HG02970 (cell line): Measurements from ENCODE around the gene SLFN12L.
"Not testable (repeated sequence)": the region's sequence is repeated elsewhere in the genome, so short reads cannot be mapped to it uniquely, and the experiment has no call there.

Source experiments
- ATAC-seq: cut with Tn5 transposase; IDR thresholded peaks from one replicate; pipeline ENCODE4 v1.9.1; 2021; ENCODE audit warnings: mild to moderate bottlenecking, moderate library complexity, moderate number of reproducible peaks; ENCODE audit not compliant: unreplicated experiment, low FRiP score

Gene SLFN12L

GRCh38 chr17:35499548-35499947, 37.9 kb downstream of the SLFN12L start:
- no peak for ATAC-seq

- ATAC-seq, result no peak
These were observed 38.9 kb downstream of the SLFN12L start for GRCh38 chr17:35498448-35499178.

GRCh38 chr17:35496451-35497290, 40.8 kb downstream of the SLFN12L start:
- no peak for ATAC-seq

GRCh38 chr17:35493040-35493439, 44.4 kb downstream of the SLFN12L start:
- ATAC-seq, result no peak

- no peak for ATAC-seq
These were observed 46.1 kb downstream of the SLFN12L start for GRCh38 chr17:35491417-35491816.

- no peak for ATAC-seq
These were observed 47.5 kb downstream of the SLFN12L start for GRCh38 chr17:35489944-35490343.

GRCh38 chr17:35488991-35489390, 48.5 kb downstream of the SLFN12L start:
- no peak for ATAC-seq

- no peak for ATAC-seq
These were observed 50.4 kb downstream of the SLFN12L start for GRCh38 chr17:35486920-35487732.

- no peak for ATAC-seq
These were observed 58.2 kb downstream of the SLFN12L start for GRCh38 chr17:35479271-35479670.

GRCh38 chr17:35477248-35477647, 60.2 kb downstream of the SLFN12L start:
- no peak for ATAC-seq

- ATAC-seq, result no peak
These were observed 61.1 kb downstream of the SLFN12L start for GRCh38 chr17:35476283-35476820.

- no peak for ATAC-seq
These were observed 69.0 kb downstream of the SLFN12L start for GRCh38 chr17:35468475-35468874.

GRCh38 chr17:35467824-35468223, 69.7 kb downstream of the SLFN12L start:
- ATAC-seq, result no peak

- peak; percentile 72 for ATAC-seq
These were observed 77.1 kb downstream of the SLFN12L start for GRCh38 chr17:35460354-35460851.

GRCh38 chr17:35454035-35454434, 83.4 kb downstream of the SLFN12L start:
- ATAC-seq, result not testable (repeated sequence)

GRCh38 chr17:35453171-35453570, 84.3 kb downstream of the SLFN12L start:
- no peak for ATAC-seq

- no peak for ATAC-seq
These were observed 88.0 kb downstream of the SLFN12L start for GRCh38 chr17:35449371-35449931.

GRCh38 chr17:35448899-35449227, 88.6 kb downstream of the SLFN12L start:
- ATAC-seq, result no peak

- peak; percentile 65 for ATAC-seq
These were observed 89.1 kb downstream of the SLFN12L start, which contains the start of gene SLFN13 for GRCh38 chr17:35448214-35448898. Gene SLFN13, minus strand, starts transcription at chr17:35448766. Its CDS starts 3,086 bp downstream, at chr17:35445680.
